BE2C (cell line): ENCODE results near the gene ATP1B2.

Experiments used
- DNase-seq: peaks from one replicate; pipeline ENCODE4 v3.0.0-alpha.2; 2020
- H3K27me3 ChIP-seq: fragments of 250-450 bp; sonication (Bioruptor Pico); 2 replicates; pipeline ENCODE4 v1.5.1; 2020; ENCODE audit warnings: mild to moderate bottlenecking
- H3K36me3 ChIP-seq: fragments of 250-450 bp; sonication (Bioruptor Pico); 2 replicates; pipeline ENCODE4 v1.5.1; 2020; ENCODE audit warnings: mild to moderate bottlenecking
- H3K4me1 ChIP-seq: fragments of 250-450 bp; sonication (Bioruptor Pico); 2 replicates; pipeline ENCODE4 v1.5.1; 2020
- H3K4me3 ChIP-seq: 2 replicates; pipeline ENCODE4 v1.5.1; 2011; ENCODE audit warnings: low read depth, low read length
- H3K9me3 ChIP-seq: fragments of 250-450 bp; sonication (Bioruptor Pico); 2 replicates; pipeline ENCODE4 v1.5.1; 2020
- CTCF ChIP-seq: IDR thresholded peaks from 2 replicates; pipeline ENCODE4 v1.5.1; 2012; ENCODE audit warnings: mild to moderate bottlenecking, low read depth, low read length

Gene ATP1B2

GRCh38 chr17:7654832-7655540, 4.3 kb downstream of the ATP1B2 start:
- H3K27me3 ChIP-seq, result peaks cover 17% of the 10 kb centered on the region

GRCh38 chr17:7655541-7655840, 4.8 kb downstream of the ATP1B2 start:
- Histone ChIP-seq H3K27me3 (peaks cover 17% of the 10 kb centered on the region), H3K4me3 (no peak overlapping the region), H3K4me1 (no peaks in the 10 kb centered on the region), H3K36me3 (no peaks in the 10 kb centered on the region), H3K9me3 (no peaks in the 10 kb centered on the region)
- DNase-seq, result no peak
- no peak for TF ChIP-seq CTCF

More at GRCh38 chr17:7654832-7655540, 4.3 kb downstream of the ATP1B2 start:
- Histone ChIP-seq H3K4me1 (no peaks in the 10 kb centered on the region), H3K4me3 (no peak overlapping the region), H3K9me3 (no peaks in the 10 kb centered on the region), H3K36me3 (no peaks in the 10 kb centered on the region)
- DNase-seq, result no peak
- no peak for TF ChIP-seq CTCF

- no peaks in the 10 kb centered on the region for H3K4me1 ChIP-seq
- H3K36me3 ChIP-seq, result no peaks in the 10 kb centered on the region
- no peak overlapping the region for H3K4me3 ChIP-seq
- H3K9me3 ChIP-seq, result no peaks in the 10 kb centered on the region
- TF ChIP-seq CTCF, result no peak
- H3K27me3 ChIP-seq, result peaks cover 5% of the 10 kb centered on the region; the same call in 1 of the 2 replicates
- DNase-seq, result no peak
These were observed 6.4 kb downstream of the ATP1B2 start for GRCh38 chr17:7656958-7657609.

GRCh38 chr17:7667656-7668406, 17.1 kb downstream of the ATP1B2 start:
- no peak overlapping the region for H3K4me3 ChIP-seq
- peaks cover 5% of the 10 kb centered on the region for H3K36me3 ChIP-seq
- no peaks in the 10 kb centered on the region for H3K27me3 ChIP-seq
- no peak for DNase-seq
- H3K4me1 ChIP-seq, result no peaks in the 10 kb centered on the region
- no peak for TF ChIP-seq CTCF
- H3K9me3 ChIP-seq, result no peaks in the 10 kb centered on the region

GRCh38 chr17:7668482-7668881, 17.8 kb downstream of the ATP1B2 start:
- Histone ChIP-seq H3K4me1 (no peaks in the 10 kb centered on the region), H3K9me3 (no peaks in the 10 kb centered on the region), H3K36me3 (peaks cover 10% of the 10 kb centered on the region), H3K27me3 (no peaks in the 10 kb centered on the region), H3K4me3 (no peak overlapping the region)
- no peak for DNase-seq
- no peak for TF ChIP-seq CTCF

- peak; percentile 57 for TF ChIP-seq CTCF
- Histone ChIP-seq H3K4me1 (no peaks in the 10 kb centered on the region), H3K4me3 (no peak overlapping the region), H3K9me3 (no peaks in the 10 kb centered on the region), H3K36me3 (peaks cover 24% of the 10 kb centered on the region), H3K27me3 (no peaks in the 10 kb centered on the region)
- DNase-seq, result no peak
These were observed 22.5 kb downstream of the ATP1B2 start for GRCh38 chr17:7673239-7673638.
